GM20000 (cell line): ENCODE data around the gene CAPN10.

Experiments
- DNase-seq: peaks from one replicate; pipeline ENCODE4 v3.0.0; 2012; ENCODE audit warnings: low spot score
- TF ChIP-seq, protein P1 (sequence below): IDR thresholded peaks from 2 replicates; pipeline ENCODE4 v1.5.1; 2012; ENCODE audit warnings: mild to moderate bottlenecking, control low read depth; ENCODE audit errors: extremely low read depth, missing control alignments

Gene CAPN10

DNA sequence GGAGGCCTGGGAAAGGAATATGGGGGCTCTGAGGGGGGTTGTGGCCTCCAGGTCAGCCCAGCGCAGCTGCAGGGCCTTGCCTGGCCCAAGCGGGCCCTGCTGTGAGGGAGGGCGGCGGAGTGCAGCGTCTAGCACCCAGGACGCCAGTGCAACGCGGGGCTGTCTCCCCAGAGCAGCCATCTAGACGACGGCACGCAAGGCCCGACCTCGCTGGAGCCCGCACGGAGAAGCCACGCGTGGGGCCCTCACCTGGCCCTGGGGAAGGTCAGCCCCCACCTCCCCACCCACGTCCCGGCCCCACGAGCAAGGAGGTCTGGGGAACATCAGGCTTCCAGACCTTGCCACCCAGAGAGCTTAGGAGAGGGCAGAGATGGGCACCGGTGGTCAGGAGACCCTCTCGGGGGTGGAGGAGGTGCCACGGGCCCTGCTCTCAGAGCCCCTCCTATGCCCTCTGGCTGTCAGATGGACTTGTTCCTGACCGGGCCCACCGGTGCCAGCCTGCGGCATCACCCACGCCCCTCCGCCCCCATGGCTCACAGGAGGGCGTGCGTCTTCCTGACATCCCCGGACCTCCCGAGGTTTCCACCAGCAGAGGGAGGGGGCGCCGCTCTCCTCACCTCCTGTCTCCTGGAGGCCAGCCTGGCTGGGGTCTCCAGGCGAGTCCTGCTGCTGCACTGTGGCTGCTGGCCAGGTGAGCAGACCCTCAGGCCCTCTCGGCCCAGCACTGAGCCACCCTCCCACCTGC lies 55.7 kb downstream of the CAPN10 start:
- DNase-seq = peak; percentile 7
- TF ChIP-seq, protein P1, sequence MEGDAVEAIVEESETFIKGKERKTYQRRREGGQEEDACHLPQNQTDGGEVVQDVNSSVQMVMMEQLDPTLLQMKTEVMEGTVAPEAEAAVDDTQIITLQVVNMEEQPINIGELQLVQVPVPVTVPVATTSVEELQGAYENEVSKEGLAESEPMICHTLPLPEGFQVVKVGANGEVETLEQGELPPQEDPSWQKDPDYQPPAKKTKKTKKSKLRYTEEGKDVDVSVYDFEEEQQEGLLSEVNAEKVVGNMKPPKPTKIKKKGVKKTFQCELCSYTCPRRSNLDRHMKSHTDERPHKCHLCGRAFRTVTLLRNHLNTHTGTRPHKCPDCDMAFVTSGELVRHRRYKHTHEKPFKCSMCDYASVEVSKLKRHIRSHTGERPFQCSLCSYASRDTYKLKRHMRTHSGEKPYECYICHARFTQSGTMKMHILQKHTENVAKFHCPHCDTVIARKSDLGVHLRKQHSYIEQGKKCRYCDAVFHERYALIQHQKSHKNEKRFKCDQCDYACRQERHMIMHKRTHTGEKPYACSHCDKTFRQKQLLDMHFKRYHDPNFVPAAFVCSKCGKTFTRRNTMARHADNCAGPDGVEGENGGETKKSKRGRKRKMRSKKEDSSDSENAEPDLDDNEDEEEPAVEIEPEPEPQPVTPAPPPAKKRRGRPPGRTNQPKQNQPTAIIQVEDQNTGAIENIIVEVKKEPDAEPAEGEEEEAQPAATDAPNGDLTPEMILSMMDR = no peak

DNA sequence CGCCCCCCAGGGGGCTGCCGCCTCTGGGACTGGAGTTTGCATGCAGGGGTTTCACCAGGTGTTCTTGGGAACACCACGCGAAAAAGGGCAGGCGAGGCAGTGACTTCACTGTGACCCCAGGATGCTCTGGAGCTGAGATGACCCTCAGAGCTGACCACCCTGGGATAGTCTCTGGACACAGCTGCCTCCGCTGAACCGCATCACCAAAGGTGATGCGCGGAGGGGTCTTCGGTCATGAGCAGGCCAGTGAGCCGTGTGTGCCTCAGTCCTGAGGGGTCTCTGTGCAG lies 56.2 kb downstream of the CAPN10 start:
- no peak for DNase-seq
- TF ChIP-seq, protein P1 = no peak

GRCh38 chr2:240643093-240643810 lies 56.7 kb downstream of the CAPN10 start:
- TF ChIP-seq, protein P1 = no peak
- no peak for DNase-seq

- TF ChIP-seq, protein P1 = no peak
Observed at GRCh38 chr2:240643811-240644150, 57.2 kb downstream of the CAPN10 start.

GRCh38 chr2:240644171-240644651 lies 57.7 kb downstream of the CAPN10 start:
- TF ChIP-seq, protein P1 = no peak
- DNase-seq = peak; percentile 12

More at GRCh38 chr2:240643811-240644150, 57.2 kb downstream of the CAPN10 start:
- DNase-seq = no peak

- peak; percentile 28 for DNase-seq
- TF ChIP-seq, protein P1 = no peak
Observed at GRCh38 chr2:240644859-240645301, 58.3 kb downstream of the CAPN10 start.

- DNase-seq = no peak
- TF ChIP-seq, protein P1 = no peak
Observed at GRCh38 chr2:240645346-240645745, 58.8 kb downstream of the CAPN10 start.
